Retinal pigment epithelial cell (primary cell): ENCODE results near the gene HSPD1.

Experiments used
- DNase-seq: peaks from one replicate; pipeline ENCODE4 v3.0.0-alpha.2; 2010; ENCODE audit warnings: low read depth
- H3K4me3 ChIP-seq: 2 replicates; pipeline ENCODE4 v1.5.1; 2011; ENCODE audit warnings: mild to moderate bottlenecking, low read length, control low read depth, moderate library complexity
- CTCF ChIP-seq: conservative IDR thresholded peaks from 2 replicates; pipeline ENCODE4 v1.5.1; 2011; ENCODE audit warnings: low read depth, low read length, control low read depth, inconsistent platforms

HSPD1 gene

DNA sequence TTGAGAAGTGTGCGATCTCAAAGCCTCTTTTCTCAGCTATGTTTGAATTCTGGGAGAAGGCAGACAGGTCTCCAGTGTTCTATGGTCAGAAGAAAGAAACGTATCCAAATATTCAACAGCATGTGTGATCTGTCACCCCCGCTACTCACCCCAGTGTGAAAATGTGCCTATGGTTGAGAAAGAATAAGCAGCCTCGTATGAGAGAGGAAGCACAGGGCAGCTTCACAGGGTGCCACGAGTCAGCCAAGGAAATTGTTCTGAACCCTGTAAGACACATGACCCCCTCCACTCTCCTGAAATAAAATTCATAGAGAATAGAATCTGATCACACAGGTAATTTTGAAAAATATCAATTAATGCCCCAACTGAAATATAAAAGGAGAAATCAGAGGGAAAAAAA is 56.8 kb downstream of the HSPD1 start:
- no peak for DNase-seq
- H3K4me3 ChIP-seq, result no peak overlapping the region
- TF ChIP-seq CTCF, result no peak

DNA sequence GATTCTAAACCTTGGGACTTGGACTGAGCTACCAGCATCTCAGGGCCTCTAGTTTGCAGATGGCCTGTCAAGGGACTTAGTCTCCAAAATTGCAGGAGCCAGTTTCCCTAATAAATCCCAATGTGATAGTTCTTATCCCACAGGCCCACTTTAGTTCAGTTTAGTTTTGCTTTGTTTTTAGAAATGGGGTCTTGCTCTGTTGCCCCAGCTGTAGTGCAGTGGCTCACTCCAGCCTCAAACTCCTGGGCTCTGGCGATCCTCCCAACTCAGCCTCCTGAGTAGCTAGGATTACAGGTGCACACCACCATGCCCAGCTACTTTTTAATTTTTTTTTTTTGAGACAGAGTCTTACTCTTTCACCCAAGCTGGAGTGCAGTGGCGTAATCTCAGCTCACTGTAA is 62.3 kb downstream of the HSPD1 start:
- no peak overlapping the region for H3K4me3 ChIP-seq
- no peak for TF ChIP-seq CTCF
- DNase-seq, result no peak
